HTR-8/SVneo (cell line): ENCODE data around the gene ETV6.

ENCODE experiments used
- DNase-seq: peaks from one replicate; pipeline ENCODE4 v3.0.0; 2011; ENCODE audit warnings: low spot score, mixed read lengths; ENCODE audit not compliant: insufficient read length
- FAIRE-seq: peaks from 2 replicates; lab custom pipeline; 2011; peaks lifted over from hg19 to GRCh38; lab: Jason Lieb, UNC

Gene ETV6

DNA sequence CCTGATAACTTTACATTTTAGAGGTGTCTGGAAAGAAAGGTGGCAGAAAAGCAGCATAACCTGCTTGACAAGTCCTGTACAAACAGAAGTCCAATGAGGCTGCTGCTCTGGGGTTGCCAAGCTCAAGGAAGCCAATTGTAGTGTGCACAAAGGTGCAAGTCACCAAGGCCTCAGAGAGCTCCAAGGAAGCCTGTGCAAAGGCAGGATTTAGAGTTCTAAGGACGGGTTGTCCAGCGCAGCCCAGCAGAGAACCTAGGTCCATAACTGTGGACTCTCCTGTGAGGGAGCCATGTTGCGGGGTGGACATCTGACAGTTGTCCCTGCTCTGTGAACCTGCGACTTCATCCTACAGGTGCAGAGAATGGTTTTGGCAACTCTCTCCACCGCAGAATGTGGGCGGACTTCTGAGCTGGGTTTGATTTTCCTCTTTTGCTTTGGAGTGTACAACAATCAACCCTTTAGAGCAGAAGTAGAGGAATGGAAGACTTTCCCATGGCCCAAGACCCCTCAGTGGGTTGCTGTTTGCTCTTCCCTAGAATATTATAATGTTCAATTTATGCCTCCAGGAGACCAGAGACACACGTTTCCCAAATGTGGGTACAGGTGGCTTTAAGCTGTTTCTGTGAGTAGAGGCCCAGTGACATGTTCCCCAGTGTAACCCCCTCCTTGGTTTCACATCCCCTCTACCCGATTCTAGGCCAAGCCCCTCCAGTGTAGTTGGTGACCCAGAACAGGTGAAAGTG is 81.0 kb downstream of the ETV6 start:
- no peak for FAIRE-seq
- no peak for DNase-seq

DNA sequence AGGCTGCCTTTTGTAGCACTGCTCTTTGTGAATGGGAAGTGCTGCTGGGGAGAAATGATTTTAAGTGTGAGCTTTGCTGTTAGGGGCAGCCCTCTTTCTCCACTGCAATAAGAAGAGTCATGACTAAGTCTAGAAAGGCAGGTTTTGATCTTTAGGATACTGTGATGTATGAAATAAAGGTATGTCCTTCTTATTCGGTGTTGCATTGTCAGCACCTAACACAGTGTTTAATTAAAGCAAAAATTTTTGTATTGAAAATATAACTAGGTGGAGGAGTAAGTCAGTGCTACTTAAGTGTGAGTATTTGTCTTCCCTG is 81.5 kb downstream of the ETV6 start:
- no peak for DNase-seq
- no peak for FAIRE-seq

DNA sequence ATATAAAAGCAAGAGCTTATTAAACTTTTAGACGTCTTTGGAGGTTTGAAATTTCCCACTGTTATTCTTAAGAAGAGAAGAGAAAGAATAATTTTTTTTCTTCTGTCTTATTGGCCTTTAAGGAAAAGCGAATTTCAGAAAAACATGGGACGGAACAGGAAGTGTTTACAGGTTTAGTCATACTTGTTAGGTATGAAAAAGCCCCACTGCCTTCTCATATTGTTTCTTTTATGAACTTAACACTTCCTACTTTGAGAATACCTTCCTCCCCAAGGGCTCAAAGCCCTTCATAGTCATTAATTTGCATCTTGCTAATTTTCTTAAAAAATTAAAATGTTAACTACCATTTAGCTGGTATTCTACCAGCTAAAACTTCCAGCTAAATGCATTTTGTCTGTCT is 82.0 kb downstream of the ETV6 start:
- DNase-seq (peak; percentile 17), FAIRE-seq (no peak)

DNA sequence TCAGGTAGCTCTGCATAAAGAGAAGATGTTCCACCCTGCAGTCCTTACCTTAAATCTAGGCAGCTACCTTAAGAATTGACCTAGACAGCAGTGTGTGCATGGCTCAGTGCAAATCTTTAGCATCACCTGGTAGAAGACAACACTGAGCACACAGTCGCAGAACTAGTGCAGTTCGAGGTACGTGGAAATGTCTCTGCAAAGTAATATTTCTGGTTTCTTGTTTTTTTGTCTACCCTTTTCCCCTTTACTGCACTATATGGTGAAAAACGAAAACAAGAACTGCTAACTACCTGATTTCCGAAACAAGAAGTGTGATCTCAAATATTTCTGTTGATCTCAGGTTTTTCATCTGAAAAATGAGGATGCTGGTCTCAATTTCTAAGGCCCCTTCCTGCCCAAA is 82.5 kb downstream of the ETV6 start:
- DNase-seq, result no peak
- no peak for FAIRE-seq

DNA sequence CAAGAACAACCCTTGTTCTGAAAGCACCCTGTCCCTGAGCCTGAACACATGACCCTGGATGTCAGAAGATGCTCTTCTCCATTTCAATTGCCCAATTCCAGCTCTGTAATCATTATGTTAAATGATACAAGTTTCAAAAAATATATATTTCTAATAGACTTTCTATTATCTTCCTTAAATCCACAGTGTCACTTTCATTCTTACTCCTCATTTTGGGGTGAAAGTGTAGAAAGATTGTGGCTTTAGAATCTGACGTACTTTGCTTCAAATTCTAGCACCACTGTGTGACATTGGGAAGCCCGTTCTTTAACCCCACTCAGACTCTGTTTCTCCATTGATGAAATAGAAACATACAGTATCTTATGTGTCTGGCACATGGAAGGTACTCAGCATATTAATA is 83.2 kb downstream of the ETV6 start:
- no peak for FAIRE-seq
- no peak for DNase-seq

DNA sequence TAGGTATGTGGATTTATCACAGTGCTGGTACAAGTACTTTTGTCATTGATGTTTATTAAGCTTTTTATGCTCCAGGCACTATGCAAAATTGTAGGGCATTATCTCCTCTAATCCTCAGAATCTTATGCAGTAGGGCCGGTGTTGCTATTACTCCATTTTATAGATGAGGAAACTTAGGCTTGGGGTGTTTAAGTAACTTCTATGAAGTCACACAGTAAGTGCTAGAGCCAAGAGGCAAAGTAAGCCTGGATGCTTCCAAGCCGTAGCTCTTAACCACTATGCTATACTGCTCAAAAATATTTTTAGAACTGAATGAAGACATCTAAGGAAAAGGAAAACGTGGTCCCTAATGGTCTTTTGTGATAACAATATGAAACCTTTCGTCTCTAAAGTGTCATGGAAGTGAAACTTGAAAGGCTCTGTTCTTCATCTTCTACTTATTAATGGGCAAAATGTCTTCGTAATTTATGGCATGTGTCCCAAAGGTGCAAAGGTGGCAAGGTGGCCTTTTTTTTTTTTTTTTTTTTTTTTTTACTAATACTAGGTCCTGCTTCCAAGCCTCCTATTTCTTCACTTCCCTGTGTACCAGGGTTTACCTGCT is 85.2 kb downstream of the ETV6 start:
- DNase-seq, result no peak
- no peak for FAIRE-seq

DNA sequence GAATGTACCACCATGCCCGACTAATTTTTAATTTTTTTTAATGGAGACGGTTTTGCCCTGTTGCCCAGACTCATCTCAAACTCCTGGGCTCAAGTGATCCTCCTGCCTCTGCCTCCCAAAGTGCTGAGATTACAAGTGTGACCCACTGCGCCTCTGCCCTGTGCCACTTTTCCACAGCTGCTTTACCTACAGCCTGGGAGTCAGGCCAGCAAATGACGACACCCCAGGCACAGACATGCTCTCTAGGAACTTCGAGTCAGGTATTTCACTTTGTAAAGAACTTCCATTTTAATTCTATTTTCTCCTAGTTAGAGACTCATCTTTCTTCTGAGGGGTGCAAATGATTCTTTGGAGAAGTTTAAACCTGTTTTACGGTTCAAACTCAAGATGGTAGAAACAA is 89.0 kb downstream of the ETV6 start:
- FAIRE-seq (no peak), DNase-seq (no peak)

DNA sequence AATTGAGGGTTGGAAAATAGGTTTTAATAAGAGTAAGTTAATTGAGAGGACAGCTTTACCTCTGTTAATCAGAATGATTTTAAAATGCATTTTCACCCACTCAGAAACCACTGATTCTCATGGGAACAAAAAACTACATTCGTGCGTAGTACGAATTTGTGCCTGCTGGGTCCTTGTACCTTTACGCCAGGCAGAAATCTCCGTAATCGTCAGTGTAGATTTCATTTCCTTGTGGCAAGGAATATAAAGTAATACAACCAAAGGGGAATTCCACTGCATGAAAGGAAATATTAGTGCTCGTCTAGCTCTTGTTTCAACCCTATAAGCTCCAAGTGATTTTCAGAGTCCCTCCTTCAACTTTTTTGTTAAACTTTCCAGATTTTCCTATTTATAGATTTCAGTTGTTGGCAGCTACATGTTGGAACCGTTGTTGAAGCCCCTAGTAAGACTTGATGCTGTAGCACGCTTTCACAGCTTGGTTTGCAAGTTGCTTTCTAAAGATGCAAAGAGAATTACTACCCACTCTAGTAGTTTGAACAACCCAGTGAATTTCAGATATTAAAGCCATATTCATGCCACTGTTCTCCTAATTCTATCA is 90.6 kb downstream of the ETV6 start:
- no peak for DNase-seq
- no peak for FAIRE-seq

DNA sequence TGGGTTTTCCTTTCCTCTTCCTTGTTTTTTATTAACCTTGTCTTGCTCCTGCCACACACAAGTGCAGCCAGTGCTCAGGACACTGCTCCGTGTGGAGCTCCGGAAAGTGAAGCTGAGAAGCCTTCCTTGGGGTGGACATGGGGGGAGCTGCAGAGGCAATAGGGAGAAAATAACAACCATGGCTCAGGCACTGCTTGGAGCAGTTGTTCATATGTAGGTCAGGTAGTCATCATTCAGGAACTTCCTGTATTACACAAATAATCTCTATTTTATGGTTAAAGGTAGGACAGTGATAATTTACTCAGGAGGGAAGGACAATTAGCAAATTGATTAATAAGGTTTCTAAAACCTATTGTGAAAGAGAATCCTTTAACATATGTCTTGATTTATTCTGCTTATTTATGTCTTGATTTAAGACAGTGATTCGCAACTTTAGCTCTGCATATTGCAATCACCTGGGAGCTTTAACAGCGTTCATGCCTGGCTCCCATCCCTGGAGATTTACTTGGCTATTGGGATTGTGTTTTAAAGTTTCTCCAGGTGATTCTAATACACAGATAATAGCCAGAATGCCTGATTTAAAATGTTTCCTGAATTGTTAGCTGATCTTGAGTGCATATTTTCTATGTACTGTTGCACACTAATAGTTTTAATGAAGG is 92.1 kb downstream of the ETV6 start:
- no peak for FAIRE-seq
- DNase-seq, result no peak

DNA sequence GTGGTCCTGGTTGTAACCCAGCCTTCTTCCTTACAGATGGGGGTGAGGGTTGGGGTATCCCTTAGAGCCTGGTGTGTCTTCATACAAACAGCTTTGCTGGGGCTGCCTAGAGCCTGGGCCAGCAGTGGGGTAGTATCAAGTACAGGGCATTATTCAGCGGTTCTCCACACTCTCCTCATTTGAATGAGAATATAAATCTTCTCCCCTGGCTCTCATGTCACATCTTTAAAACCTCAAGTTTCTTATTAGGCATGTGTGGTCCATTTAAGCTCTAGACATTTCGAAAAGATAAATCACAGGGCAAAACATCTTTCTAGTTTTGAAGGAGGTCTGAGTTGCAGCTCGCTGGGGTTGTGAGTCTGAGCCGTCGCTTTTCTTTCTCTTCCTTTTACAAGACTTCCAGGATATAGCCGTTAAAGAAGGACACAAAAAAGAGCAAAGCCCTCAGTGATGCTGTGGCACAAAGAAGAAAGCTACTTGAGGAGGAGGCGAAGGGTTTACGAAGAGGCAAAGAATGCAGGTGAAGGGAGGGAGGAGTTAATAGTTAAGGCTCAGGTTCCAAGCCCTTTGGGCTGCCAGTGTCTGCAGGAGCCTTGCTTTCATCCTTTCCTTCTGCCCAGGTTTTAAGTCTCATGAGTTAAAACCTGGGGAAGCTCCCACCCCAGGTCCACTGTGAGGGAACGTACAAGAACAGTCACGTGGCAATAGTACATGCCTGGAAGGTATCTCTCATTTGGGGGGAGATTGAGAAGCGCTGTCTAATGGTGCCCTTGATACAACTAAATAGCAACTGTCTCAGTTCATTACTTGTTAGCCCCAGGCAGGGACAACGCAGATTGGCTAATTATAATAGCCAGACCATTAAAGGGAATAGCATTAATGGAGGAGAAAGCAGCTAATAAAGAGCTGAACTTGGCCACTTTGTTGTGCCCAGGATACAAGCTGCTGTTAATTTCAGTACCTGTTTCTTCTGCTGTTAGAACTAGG is 94.2 kb downstream of the ETV6 start:
- FAIRE-seq (no peak), DNase-seq (no peak)

DNA sequence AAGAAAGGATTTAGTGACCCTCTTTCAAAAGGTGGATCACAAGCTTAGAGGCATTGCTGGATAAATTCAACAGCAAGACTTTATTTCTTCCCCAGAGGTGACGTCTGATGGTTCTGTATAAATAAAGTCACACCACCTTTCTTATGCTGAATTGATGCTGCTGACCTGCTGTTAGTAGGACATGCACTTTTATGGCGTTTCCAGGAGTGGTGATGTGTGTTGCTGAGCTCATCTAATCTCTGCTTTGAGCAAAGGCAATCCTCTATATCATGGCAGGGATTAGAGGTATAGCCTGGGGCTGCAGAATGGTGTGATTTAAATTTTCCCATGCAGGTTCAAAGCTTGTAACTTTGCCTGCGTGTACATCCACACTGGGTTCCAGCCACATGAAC is 94.9 kb downstream of the ETV6 start:
- DNase-seq, result no peak
- FAIRE-seq, result no peak

DNA sequence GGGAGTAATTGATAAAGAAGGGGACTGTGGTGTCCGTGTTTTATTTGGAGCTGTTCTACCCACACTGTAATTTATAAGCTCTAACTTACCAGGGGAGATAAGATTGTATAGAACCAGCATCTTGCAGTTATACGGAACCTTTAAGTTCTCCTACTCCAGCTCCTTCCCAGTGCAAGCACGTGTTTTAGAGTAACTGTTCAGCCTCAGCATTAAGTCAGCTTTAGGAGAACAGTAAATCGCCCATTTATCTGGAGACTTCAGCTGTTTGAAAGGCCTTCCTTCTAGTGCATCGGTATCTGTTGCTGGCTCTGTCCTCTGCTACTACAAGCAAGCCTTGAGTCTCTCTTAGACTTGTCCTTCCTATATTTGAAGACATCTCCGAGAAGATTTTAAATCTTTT is 95.6 kb downstream of the ETV6 start:
- DNase-seq (no peak), FAIRE-seq (no peak)

DNA sequence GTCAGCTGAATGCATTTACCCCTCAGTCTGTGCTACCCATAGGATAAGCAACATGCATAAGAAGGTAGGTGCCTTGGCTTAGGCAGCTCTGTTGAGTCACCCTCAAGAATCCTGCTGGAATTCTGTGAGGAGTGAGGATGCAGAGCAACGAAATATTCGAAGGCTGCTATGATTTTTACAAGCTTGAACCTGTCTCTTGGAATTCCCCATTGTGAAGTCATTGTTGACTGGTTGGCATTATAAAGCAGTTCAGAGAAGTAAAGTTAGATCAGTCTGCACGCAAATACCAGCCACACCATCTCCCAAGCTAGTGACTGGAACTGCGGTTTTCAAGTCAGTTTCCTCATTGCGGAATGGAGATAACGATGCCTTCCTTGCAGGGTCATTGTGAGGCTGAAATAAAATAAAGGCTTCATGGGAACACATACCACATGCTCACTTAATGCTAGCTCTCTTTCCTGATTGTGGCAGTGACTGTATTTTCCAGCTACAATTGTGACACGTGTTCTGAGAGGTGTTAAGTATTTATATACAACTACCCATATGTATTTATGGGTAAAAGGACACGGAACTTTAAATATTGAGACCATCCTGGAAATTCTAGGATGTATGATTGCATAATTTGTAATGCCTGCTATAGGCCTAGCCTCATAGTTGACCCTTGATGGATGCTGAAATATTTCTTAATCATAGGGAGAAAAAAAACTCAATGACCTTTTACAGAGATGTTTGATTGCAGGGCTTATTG is 96.7 kb downstream of the ETV6 start:
- FAIRE-seq, result peak; percentile 89
- peak; percentile 61 for DNase-seq

DNA sequence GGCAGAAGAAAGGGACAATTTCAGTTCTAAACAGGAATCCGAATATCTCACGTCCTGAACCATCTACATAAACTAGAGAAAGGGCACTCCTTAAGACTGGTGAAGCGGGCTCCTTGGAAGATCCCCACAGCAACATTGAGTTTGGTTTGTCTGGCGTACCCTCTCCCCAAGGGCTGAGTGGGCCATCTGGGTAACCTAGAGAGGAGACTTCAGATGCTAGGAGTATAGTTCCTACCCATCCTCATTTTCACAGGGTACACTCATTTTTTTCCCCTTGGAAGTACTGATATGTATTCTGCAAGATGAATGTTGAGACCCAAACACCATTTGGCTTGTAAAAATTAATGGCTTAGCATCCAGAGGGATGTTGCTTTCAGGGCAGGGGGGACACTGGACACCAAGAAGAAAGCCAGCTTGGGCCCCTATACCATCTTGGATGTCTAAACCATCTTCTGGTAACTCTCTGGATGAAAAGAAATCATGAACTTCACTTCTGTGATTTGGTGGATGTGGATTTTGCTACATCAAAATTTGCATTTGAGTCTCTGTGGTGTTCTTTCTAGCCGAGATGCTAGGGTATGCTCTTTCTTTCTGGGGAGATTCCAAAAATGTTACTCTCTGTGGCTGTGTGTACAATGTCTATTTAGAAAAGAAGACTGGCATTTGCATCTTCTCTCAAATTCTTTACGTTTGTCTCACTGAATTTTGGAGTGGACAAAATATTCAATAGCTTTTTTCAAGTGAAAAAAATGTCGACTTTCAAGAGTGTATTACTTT is 97.7 kb downstream of the ETV6 start:
- FAIRE-seq (no peak), DNase-seq (no peak)

DNA sequence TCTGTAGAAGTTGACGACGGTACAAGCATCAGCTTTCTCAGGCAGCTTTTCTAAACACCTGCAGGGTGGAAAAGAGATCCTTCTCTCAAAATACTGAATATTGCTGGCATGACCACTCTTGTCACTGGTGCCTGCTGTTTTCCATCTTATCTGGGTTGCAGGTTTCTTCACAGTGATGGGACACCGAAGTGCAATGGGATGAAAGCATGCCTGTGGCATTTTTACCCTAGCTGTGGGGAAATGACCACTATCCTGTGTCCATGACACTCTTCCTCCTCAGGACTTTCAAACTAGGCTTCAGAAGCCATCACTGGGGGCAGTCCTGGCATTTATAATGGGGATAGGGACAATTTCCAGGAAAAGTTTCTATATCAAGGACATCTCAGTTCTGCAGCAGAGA is 98.5 kb downstream of the ETV6 start:
- FAIRE-seq (no peak), DNase-seq (no peak)

DNA sequence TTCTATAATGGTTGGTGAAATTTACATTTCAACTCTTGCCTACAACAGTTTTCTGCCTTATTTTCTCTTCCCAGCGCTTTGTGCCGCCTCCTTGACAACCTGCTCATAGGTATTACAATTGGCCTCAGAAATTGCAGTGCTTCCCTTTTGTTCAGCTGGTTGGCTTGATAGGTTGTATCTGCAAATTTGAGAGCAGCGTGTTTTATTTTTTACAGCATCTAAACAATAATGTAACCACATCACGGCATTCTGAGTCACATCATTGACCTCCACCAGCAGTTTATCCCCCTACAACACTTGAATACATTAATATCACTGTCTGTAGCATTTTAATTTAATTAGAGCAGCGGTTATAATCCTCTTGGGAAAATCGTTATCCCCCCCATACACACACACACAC is 99.4 kb downstream of the ETV6 start:
- FAIRE-seq (no peak), DNase-seq (no peak)

DNA sequence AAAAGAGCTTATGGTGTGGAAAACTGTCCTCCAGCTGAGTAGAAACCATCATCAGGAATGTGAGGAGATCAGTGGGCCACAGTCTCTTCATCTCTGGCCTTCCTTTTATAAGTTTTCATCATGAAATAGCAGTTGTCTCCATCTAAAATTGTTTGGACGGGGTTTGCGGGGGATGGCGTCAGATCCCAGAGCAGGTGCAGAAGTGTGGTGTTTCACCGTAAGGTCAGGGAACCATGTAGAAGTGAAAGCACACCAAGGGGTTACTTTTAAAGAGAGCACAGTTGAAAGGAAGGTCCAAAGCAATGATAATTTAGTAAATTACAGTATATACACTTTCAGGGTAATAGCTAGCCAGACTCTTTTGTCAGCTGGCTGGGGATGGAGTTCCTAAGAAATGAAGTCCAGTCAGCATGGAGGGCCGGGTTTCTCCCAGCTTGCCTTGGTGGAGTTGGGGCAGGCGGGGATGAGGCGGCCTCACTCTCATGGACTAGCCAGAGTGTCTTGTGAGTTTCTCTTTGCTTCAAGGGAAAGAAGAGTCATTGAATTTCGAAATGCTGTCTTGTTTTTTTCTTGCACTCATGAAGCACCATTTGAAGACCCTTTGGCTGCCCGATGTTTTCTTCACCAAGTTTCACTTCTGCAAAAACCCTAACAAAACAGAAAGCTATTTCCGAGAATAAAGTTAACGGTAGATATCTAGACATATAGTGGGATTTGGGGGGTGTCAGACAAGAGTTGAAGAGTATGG is 100.6 kb downstream of the ETV6 start:
- DNase-seq (no peak), FAIRE-seq (no peak)

DNA sequence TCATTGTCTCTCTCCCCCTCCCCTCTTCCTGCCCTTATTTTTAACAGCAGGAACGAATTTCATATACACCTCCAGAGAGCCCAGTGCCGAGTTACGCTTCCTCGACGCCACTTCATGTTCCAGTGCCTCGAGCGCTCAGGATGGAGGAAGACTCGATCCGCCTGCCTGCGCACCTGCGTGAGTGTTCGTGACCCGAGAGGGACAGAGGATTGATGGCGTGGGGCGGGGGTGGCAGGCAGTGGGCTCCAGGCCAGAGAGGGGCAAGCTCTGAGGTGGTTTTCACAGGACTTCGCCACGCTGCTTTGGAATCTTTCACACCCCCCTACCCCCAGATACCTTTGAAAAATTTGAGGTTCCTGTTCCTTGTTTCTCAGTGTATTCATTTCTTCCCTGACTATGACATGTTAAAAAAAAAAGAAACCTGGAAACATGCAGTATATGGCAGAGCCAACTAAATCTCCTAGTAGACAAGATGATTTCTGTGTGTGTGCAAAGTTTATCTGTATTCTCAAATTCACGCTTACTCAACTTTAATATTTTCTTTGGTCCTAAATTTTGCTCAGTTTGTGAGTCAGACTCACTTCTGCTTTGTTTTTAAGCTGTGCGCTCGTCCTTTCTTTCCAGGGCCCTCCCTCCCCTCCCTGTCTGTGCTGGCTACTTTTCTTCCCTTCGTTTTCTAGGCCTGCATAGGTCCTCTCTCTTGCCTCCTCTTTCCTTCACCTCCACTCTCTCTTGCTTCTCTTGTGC is 103.1 kb downstream of the ETV6 start:
- no peak for DNase-seq
- no peak for FAIRE-seq
